GM21390 (cell line): ENCODE results near the gene NKAIN2.

ENCODE experiments used
- ATAC-seq: cut with Tn5 transposase; IDR thresholded peaks from one replicate; pipeline ENCODE4 v1.9.1; 2021; ENCODE audit not compliant: unreplicated experiment

NKAIN2 gene

DNA sequence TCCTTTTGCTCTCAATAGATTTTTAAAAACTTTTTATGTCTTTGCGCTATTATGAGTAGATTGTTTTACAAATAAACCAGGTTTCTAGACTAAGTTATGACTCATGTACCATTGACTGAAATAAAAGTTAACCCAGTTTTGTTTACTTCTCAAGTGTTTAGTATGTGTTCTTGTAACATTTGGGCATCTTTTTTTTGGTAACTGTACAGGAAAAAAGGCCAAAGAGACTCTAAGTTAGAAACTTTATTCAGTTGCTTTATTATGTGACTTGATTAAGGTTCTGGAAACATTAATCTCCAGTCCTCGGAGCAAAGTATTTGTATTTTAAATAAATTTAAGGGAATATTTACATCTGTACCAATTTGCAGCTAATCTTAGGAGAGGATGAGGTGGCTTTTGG is 2.9 kb downstream of the NKAIN2 start:
- no peak for ATAC-seq

DNA sequence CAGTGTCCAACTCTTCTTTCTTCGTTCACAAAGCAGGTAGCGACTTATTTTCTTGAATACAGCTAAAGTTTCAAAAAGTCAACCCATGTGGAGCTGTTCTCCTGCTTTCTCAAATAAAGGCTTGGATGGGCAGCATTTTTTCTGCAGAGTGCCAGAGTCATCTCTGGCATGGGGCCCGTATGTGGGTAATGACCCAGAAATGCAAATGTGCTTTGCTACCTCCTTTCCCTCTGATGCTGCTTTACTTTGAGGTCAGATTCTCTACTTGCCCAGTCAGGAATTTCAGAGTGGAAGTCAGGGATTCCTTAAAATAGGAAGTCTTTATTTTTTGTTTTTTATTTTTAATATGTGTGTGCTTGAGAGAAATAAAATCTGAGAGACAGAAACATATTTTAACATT is 4.9 kb downstream of the NKAIN2 start:
- no peak for ATAC-seq

DNA sequence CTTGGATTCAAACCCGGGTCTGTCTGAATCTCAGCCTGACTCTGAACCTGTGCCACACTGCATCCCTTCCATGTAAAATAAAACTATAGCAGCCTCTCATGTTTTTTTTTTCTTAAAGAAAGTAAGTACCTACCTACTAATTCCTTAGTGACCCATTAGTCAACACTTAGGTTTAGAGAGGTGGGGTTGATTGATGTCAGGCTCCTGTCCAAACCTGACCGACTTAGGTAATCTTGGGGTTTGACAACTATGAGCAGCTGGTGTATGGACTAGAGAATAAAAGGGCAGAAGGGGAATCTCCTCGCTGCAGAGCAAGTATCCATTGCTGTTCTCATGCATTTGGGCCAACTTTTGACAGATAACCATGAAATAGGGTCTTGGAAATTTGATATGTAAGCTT is 6.5 kb downstream of the NKAIN2 start:
- no peak for ATAC-seq

DNA sequence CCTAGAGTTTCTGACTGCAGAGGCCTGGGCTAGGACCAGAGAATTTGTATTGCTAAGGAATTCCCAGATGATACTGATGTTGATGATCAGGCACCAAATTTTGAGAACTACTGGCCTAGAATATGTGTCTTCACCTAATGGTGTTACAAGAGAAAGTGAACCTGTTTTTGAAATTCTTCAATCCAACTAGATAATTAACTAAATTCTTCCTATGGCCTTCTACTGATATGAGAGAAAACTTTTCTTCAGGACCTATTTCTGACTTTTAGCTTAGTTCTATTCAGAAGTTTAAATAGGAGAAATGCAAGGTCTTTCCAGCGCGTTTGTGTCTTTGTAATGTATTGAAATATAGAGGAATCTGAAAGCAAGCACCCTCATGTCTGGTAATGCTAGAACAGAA is 7.3 kb downstream of the NKAIN2 start:
- no peak for ATAC-seq

DNA sequence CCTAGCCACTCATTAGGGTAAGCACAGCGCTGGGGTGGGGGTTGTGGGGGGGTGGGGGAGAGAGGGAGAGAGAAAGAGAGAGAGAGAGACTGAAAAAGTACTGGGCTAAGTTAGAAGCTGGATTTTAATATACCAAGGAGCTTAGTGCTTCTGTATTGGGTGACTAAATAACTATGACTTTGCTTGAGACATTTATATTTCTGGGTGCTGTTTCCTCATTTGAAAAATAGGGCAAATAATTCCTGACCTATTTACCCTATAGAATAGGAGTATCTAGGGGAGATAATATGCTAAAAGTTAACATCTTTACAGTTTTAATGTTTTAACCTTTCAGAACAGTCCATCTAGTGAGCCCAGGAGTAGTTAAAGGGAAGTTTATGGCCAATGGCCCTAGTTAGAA is 7.7 kb downstream of the NKAIN2 start:
- no peak for ATAC-seq

DNA sequence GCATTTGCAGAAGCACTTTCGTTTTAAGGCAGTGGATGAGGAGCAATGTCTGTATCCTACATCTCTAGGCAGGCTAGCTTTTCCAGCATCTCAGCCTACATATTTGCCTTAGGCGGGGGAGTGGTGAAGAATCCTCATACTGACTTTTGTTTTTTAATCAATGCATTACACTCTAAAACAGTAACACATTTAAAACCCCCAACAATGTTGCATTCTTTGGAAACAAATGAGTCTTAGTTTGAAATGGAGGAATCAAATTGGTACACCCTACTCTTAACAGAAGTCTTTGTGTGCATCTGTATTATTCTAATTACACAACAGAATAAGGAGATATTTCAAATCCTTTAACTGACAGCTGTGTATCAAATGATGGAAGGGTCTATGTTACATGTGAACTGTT is 9.0 kb downstream of the NKAIN2 start:
- ATAC-seq = no peak

DNA sequence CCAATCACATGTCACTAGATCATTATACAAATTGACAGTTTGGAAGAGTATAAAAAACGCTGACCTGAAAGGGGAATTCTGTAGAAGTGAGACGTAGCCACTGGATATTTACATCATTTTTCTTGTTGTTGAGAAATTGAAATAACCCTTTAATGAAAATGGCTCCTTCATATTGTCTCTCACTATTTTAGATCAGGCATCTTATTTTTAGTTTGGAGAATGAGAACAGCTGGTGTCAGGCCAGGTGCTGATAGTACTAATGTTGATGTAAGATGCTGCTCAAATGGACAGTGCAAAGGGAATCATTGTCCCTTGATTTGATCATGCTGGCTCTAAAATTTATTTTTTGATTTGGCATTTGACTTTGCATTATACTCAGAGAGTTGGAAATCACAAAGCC is 17.4 kb downstream of the NKAIN2 start:
- ATAC-seq = no peak

DNA sequence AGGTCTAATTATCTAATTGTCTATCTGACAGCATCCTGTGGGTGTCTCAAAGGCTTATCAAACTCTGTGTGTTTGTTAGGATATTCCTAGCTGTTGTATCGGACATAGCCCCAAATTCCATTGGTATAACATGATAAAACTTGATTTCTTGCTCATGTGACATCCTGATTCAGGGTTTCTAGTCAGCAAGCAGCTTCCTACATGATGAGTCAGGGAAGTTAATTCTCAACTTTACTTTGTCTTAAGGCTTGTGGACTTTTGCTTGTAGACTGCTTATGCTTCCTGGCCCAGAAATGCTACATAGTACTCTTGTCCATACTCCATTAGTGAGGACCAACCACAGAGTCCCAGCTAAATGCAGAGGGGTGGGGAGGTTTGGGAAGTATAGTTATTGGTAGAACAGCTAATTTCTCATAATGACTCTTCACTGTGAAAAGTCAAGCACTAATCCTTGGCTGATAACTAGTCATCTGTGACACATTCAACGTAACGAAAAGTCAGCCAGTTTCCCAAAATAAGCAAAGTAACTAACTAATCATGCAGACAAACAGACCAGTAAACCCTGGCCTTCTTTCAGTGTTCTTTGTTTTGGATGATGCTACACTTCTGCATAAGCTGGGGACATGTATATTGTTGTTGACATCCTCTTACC is 25.8 kb downstream of the NKAIN2 start:
- ATAC-seq = no peak

DNA sequence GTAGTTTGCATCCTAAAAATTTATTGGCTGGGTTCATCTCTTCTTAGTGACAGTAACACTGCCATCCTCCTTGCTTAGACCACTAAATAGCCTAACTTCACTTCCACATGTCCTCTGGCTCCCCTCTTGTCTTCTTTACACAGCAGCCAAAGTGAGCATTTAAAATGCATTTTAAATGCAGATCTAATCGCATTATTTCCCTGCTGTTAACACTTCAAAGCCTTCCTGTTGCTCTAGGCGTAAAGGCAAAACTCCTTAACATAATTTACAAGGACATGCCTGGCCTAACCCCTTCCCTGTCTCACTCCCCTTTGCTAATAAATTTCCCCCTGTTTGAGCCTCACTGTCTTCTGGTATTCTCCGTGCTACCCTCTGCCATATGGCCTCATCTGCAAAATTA is 26.5 kb downstream of the NKAIN2 start:
- no peak for ATAC-seq

DNA sequence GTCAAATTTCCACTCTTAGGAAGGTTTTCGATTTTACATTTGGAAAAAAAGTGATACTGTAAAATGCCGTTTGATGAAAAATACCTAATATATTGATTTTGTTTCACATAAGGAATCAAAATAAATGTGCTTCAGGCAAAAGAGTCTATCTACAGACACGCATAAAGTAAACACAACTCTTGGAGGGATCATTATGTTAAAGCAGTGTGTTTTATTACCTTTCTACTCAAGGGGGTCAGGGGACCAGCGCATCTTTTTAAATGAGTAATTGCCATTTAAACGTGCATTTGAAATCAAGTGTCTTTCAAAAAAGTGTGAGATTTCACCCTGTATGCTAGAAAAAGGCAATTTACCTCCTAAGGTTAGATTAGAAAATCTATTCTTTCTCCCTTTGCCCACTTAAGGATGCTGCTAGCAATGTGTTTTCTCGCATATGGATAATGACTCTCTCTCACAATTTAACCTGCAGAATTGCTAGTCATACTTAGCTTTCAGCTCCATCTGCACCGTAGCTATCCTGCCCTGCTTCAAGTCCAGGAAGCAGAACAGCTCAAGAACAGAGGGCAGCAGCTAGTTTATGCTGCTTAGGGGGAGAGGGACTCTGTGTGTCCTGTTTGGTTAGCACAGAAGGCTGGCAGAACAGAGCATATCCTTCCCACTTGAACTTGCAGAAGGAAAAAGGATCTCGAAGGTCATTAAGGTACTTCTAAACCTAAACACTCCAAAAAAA is 35.0 kb downstream of the NKAIN2 start:
- no peak for ATAC-seq

DNA sequence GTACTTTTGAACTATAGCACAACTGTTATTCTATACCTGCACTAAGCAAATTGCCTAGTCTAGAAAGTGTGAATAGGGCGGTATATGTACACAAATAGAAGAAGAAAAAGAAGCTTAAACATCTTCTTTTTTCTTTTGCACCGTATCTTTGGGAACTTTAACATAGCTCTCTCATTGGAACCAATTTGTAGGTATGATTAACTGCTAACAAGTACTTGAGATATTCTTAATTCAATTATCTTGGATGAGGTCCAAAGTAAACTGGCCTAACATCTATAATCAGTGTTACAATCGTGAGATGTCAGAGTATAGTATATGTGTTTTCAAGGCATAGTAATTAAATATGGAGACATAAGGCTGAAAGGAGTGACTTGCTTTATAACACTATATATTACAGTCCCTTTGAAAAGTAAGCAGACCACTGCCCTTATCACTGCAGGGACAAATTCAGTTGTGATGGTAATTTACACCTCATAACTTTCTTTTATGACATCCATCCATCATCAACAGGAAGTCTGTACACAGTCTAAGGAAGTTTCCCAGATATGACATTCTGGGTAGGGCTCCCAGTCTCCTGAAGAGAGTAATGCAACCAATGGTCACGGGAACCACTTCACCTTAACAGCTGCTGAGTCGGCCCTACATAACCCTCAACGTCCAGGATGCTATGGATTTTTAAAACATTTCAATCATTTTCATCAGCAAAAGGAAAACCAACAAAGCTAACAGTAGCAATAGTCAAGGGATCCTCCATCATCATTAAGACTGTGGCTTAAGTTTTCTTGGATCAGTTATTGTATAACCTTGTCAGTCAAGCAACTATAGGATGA is 37.6 kb downstream of the NKAIN2 start:
- no peak for ATAC-seq

DNA sequence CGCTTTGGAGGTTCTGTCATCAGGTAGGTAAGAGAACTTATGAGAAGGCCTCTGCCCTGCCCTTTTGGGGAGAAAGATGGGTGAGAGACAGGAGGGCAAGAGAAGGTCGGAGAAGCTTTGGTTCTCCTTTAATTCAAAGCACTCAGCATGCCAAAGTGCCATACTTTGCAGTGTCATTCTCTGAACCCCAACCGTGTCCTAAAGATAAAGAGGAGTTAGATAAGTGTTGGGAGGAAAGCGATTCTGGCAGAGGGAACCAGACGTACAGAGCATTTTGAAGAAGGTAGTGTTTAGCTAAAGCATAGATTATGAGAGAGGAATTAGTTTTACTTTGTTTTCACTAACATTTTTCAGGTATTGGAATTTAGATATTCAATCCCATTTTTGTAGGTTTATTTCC is 40.3 kb downstream of the NKAIN2 start:
- no peak for ATAC-seq

DNA sequence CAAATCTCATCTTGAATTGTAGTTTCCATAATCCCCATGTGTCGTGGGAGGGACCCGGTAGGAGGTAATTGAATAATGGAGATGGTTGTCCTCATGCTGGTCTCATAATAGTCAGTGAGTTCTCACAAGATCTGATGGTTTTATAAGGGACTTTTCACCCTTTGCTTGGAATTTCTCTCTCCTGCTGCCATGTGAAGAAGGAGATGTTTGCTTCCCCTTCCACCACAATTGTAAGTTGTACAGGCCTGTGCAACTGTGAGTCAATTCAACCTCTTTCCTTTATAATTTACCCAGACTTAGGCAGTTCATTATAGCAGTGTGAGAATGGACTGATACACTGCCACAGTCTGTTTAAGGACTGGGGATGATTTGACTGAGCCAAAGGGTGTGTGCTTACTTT is 44.7 kb downstream of the NKAIN2 start:
- no peak for ATAC-seq

DNA sequence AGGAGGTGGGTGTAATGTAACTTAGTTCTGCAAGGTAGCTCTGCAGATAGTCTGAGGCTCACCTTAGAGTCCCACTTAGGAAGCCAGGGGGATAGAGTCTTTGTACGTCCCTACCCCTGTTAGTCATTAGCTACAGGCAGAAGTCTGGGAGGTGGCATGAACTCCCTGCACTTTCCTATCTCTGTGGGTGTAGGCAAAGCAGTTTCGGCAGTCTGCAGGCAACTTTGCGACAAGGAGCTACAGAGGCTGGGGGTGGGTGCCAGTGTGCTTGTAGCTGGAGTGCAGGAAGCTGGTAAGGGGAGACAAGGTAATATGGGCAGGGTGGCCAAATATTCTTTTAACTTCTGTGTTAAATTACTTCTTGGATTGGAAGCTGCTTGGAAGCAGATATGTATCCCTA is 45.7 kb downstream of the NKAIN2 start:
- ATAC-seq = no peak

DNA sequence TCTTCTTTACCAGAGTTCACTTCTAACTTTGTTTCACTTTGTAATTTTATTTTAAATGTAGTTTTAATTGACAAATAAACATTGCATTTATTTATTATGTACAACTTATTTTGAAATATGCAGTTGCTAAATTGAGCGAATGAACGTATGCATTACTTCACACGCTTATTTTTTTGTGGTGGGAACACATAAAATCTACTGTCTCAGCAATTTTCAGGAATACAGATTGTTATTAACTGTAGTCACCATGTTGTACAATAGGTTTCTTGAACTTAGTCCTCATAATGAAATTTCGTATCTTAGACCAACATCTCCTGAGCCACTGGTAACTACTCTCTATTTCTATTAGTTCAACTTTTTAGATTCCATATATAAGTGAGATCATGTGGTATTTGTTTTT is 46.9 kb downstream of the NKAIN2 start:
- no peak for ATAC-seq

DNA sequence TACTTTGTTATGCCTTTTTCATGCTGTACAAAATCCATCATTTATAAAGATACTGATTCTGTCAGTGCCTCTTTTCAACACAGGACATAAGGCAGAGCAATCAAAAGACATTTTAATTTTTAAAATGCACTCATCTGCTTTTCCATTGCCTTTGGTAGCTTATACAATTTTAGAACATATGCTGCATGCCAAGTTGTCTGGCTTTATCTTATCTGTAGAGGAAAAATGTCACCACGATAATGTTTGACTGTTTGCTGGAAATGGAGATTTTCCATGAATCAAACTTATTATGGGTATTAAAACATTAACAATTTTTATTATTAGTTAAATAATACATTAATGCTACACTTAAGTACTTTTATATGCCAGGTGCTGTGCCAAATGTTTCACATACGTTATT is 50.5 kb downstream of the NKAIN2 start:
- ATAC-seq = no peak

DNA sequence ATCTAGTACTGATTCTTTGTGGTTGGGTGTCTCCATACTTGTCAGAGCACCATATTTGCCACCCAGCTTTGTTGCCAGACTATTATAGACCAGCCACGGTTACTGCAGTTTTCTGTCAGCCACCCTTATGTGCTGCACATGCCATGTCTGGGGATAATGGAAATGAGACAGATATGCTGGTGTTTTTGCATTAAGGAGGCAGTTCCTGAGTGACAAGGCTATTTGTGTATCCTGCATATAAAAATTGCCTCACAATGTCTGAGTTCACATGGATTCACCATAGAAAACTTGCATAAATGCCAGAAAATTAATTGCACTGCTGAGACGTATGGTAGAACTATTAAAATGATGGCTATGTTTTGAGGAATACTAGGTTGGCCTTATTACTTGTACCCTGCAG is 51.8 kb downstream of the NKAIN2 start:
- no peak for ATAC-seq

DNA sequence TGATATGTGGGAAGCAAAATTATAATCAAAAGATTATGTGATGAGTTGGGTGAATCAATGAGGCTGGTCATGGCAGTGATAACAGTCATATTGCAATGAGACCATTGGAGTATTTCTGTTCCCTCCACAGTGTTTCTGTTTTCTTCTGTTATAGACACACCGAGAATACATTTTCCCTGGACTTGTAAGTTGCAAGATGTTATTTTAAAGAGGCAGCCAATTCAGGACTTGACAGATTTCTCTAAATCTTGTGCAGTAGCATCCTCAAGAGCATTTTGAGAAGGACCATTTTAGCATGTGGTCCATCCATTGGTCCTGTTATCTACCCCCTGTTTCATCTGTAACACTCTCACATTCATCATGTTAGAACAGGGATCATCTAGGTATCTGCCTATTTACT is 55.6 kb downstream of the NKAIN2 start:
- no peak for ATAC-seq

DNA sequence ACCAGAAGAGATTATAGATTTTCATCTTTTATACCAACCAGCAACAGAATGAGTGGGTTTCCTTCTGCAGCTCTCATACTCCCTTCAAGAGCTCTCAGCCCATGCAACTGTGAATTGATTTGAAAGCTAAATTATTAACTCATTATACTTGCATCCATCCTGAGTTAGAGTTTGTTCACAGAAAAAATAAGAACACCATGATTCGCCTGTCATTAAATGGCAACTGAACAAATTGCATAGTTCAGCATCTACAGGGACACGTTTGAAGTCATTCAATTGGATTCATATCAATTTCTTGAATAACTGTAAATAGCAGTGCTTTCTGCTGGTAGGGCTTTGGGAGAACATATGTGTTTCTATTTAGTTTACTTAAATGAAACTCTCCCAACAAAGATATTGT is 65.7 kb downstream of the NKAIN2 start:
- ATAC-seq = no peak

DNA sequence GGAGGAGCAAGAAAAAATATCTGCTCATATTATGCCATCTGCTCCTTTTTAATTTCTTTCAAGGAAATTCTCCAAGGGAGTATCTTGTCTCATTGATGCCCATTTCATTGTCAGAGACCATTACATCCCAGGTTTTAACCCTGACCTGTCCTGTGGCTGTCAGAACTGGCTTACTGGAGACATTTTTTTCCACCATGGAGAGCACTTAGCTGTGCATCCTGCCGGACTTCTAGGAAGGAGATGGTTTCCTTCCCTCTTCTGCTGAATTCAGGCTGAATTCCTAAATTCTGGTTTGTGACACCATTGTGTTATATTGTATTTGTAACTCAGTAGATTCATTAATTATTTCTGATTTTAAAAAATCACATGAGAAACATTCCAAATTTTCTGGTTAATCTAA is 70.3 kb downstream of the NKAIN2 start:
- ATAC-seq = no peak

DNA sequence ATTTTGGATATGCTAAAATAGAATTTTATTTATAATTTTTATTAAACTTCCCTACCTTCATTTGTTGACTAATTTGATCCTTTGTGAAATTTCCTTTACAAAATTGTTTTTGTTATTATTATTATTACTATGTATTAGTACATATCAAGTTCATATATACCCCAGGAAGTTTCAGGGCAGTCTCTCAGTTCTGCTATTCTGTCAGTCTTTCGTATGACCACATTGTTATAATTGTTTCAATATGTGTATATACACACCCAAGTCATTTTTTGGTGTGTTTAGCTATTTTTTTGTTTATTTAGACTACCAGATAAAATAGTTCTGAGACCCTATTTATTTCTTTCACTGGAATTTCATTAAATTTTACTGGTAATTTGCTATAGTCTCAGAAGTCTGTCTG is 72.1 kb downstream of the NKAIN2 start:
- no peak for ATAC-seq

DNA sequence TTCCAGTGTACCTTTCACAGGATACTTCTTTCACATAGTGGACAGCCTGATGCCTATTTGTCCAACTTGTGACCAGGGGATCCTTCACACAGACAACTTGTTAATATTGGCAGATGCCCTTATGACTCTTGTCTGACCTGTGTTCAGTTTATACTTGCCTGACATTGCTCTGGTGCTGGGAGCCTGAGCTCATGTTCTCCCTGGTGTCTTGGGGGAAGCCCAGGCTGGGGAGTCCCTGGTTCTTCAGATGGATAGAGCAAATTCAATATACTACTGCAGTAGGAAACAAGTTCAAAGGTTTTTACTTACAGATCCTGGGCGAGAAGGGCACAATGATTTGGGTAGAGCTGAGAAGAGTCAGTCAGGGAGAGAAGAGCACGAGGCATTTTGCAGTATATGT is 76.1 kb downstream of the NKAIN2 start:
- ATAC-seq = no peak
